CD4-positive, alpha-beta T cell treated with Interleukin-2 at 100 ng/mL for 4 hours (primary cell): ENCODE measurements around the gene GPC6.

Experiments used
- DNase-seq: peaks from one replicate; pipeline ENCODE4 v3.0.0-alpha.2; 2020; ENCODE audit warnings: low spot score

GPC6 gene

GRCh38 chr13:94210816-94211215 lies 984.2 kb downstream of the GPC6 start:
- DNase-seq = no peak

GRCh38 chr13:94212196-94212595 lies 985.6 kb downstream of the GPC6 start:
- no peak for DNase-seq

- DNase-seq = no peak
Measured at GRCh38 chr13:94214121-94214520, 987.5 kb downstream of the GPC6 start.

- DNase-seq = no peak
Measured at GRCh38 chr13:94214975-94215374, 988.4 kb downstream of the GPC6 start.

- no peak for DNase-seq
Measured at GRCh38 chr13:94216476-94216875, 989.9 kb downstream of the GPC6 start.

GRCh38 chr13:94217370-94217769 lies 990.8 kb downstream of the GPC6 start:
- DNase-seq = no peak

GRCh38 chr13:94218537-94218936 lies 991.9 kb downstream of the GPC6 start:
- no peak for DNase-seq

- no peak for DNase-seq
Measured at GRCh38 chr13:94218951-94219350, 992.3 kb downstream of the GPC6 start.

GRCh38 chr13:94224670-94225069 lies 998.1 kb downstream of the GPC6 start:
- no peak for DNase-seq

- no peak for DNase-seq
Measured at GRCh38 chr13:94227255-94227879, 1000.8 kb downstream of the GPC6 start.

- no peak for DNase-seq
Measured at GRCh38 chr13:94228763-94229162, 1002.2 kb downstream of the GPC6 start.

GRCh38 chr13:94232161-94232950 lies 1005.7 kb downstream of the GPC6 start:
- no peak for DNase-seq

- DNase-seq = no peak
Measured at GRCh38 chr13:94232956-94233355, 1006.3 kb downstream of the GPC6 start.

GRCh38 chr13:94233401-94233800 lies 1006.8 kb downstream of the GPC6 start:
- DNase-seq = no peak

GRCh38 chr13:94233837-94234236 lies 1007.2 kb downstream of the GPC6 start:
- DNase-seq = no peak

- DNase-seq = no peak
Measured at GRCh38 chr13:94234738-94235137, 1008.1 kb downstream of the GPC6 start.

GRCh38 chr13:94236132-94236531 lies 1009.5 kb downstream of the GPC6 start:
- DNase-seq = no peak

GRCh38 chr13:94236872-94237271 lies 1010.3 kb downstream of the GPC6 start:
- no peak for DNase-seq

- peak; percentile 17 for DNase-seq
Measured at GRCh38 chr13:94239135-94239534, 1012.5 kb downstream of the GPC6 start.

GRCh38 chr13:94242554-94242953 lies 1015.9 kb downstream of the GPC6 start:
- no peak for DNase-seq

- no peak for DNase-seq
Measured at GRCh38 chr13:94243551-94243950, 1016.9 kb downstream of the GPC6 start.

GRCh38 chr13:94246495-94246894 lies 1019.9 kb downstream of the GPC6 start:
- DNase-seq = no peak

- no peak for DNase-seq
Measured at GRCh38 chr13:94247890-94248289, 1021.3 kb downstream of the GPC6 start.
